ENCODE measurements around the gene PDE6A. TPM values are rescaled to one million over a fixed set of nuclear protein-coding genes. Genes with fewer than 3 reads are reported as not detected.

PDE6A gene
- total and polyA plus RNA-seq, 2 of the 8 experiments (the other 6 are each of a cell fraction or from before 2014, with no cell fraction given) = not detected

DNA sequence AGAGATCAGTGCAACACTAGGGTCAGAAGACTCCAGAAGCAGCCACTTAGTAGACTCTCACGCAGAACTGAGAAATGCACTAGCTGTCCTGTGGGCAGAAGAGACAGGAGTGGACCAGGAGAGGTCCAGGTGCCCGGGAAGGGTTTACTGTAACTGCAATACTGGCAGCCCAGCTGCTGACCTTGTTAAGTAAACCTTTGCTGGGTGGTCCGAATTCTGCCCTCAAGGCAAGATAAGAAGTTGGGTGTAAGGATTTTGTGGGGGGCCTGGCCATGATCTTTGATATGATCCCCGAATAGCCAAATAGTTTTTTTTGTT is 91.3 kb downstream of the PDE6A start:
- H2BK5ac ChIP-seq (ENCODE audit: low read depth, low read length) = no peak overlapping the region
- H3K36me3 ChIP-seq (ENCODE audit: control insufficient read depth in 2 of 4, insufficient read depth in 4 of 4, low read length in 3 of 4) = no peaks in the 10 kb centered on the region
- POLR2A ChIA-PET (ENCODE audit: partially characterized antibody) = interaction anchor here (1.3 kb wide), 1 partner anchor 215 kb away, joined by 3 read pairs; no protein-coding TSS in a partner anchor
- H3K4ac ChIP-seq (replicated peaks; ENCODE audit: insufficient read length, low read depth, low read length) = no peak overlapping the region
- H4K5ac ChIP-seq (ENCODE audit: insufficient read length, low read depth, low read length) = no peak overlapping the region
- H2BK20ac ChIP-seq (ENCODE audit: low read length) = no peak overlapping the region
- no peak overlapping the region for H3K4me2 ChIP-seq (ENCODE audit: insufficient read depth in 1 of 2, low read depth in 2 of 2, low read length in 2 of 2)
- H3K14ac ChIP-seq (ENCODE audit: insufficient read length) = no peak overlapping the region
- H3K18ac ChIP-seq (ENCODE audit: extremely low read depth, low read length) = no peak overlapping the region
- no peak overlapping the region for H3K9ac ChIP-seq (replicated peaks in 1 of 4; ENCODE audit: extremely low read depth in 1 of 4, low read depth in 3 of 4, low read length in 3 of 4)
- H3K27me3 ChIP-seq (replicated peaks in 1 of 4; ENCODE audit: control insufficient read depth in 3 of 4, extremely low read depth in 1 of 4, insufficient read depth in 3 of 4, low read length in 3 of 4) = no peaks in the 10 kb centered on the region
- no peak overlapping the region for H4K91ac ChIP-seq (replicated peaks; ENCODE audit: insufficient read length, low read length)
- no peak overlapping the region for H3K56ac ChIP-seq (replicated peaks; ENCODE audit: insufficient read length, low read depth, low read length)
- H2BK12ac ChIP-seq (ENCODE audit: low read depth, low read length) = no peak overlapping the region
- no peaks in the 10 kb centered on the region for H4K20me1 ChIP-seq (replicated peaks in 1 of 2; ENCODE audit: control insufficient read depth in 1 of 2, insufficient read depth in 2 of 2, low read length in 2 of 2)
- peaks cover 0 to 2% (median 0%) of the 10 kb centered on the region in 4 experiments; a peak in 1 of 7 replicates for H3K4me1 ChIP-seq (replicated peaks in 1 of 4; ENCODE audit: control insufficient read depth in 3 of 4, insufficient read depth in 4 of 4, low read length in 3 of 4)
- H4K8ac ChIP-seq (ENCODE audit: extremely low read depth, insufficient read depth, low read length) = no peak overlapping the region
- H3K23me2 ChIP-seq (ENCODE audit: low read depth, low read length) = no peaks in the 10 kb centered on the region
- no peak overlapping the region for H3K4me3 ChIP-seq (ENCODE audit: extremely low read depth in 1 of 4, insufficient read depth in 2 of 4, low read depth in 3 of 4, low read length in 4 of 4)
- no peak overlapping the region for H2BK120ac ChIP-seq (replicated peaks; ENCODE audit: low read depth, low read length)
- no peak for FAIRE-seq
- H3K79me1 ChIP-seq (ENCODE audit: low read depth, low read length) = no peaks in the 10 kb centered on the region
- no peak overlapping the region for H3K27ac ChIP-seq (ENCODE audit: low read depth, low read length)
- H2BK15ac ChIP-seq (ENCODE audit: low read length) = no peak overlapping the region
- CTCF ChIA-PET (ENCODE audit: partially characterized antibody) = interaction anchor here (0.6 to 68.7 kb wide), 35 partner anchors 8 to 671 kb away, joined by 3 to 1740 read pairs (median 4); partner anchors contain the start of gene SLC26A2
- no peaks in the 10 kb centered on the region for H3K79me2 ChIP-seq (ENCODE audit: control insufficient read depth in 1 of 2, insufficient read depth in 2 of 2, low read length in 2 of 2)
- no peak overlapping the region for H2AK5ac ChIP-seq (ENCODE audit: low read depth, low read length)
- 71% methylated on average over 4 of the region's 4 CpGs; no CpG with 5 or more reads in 1 of the 2 experiments for WGBS, 2 experiments (ENCODE audit: extremely low coverage in 1 of 2, insufficient coverage in 1 of 2, insufficient read length in 1 of 2, insufficient replicate concordance in 2 of 2, low coverage in 1 of 2, low lambda C conversion rate in 2 of 2, missing lambda C conversion rate in 1 of 2)
- no peak overlapping the region for H2AFZ ChIP-seq (ENCODE audit: low read length)
- H3K9me3 ChIP-seq (ENCODE audit: insufficient read depth in 2 of 2, low read depth in 1 of 2, low read length in 1 of 2) = no peaks in the 10 kb centered on the region
- DNase-seq (ENCODE audit: low read depth in 1 of 2, low spot score in 2 of 2) = no peak
- no peak overlapping the region for H3K23ac ChIP-seq (ENCODE audit: insufficient read length)
- TF ChIP-seq SP2 (IDR thresholded peaks at IDR 0.05; ENCODE audit: low read length) (no peak), JUND (IDR thresholded peaks at IDR 0.05; ENCODE audit: low read length) (no peak), RXRA (IDR thresholded peaks at IDR 0.05; ENCODE audit: insufficient read depth, low read depth, low read length) (no peak), E2F6 (IDR thresholded peaks at IDR 0.05) (no peak), YY1 (IDR thresholded peaks at IDR 0.05; ENCODE audit: low read depth, low read length) (no peak), FOSL1 (IDR thresholded peaks at IDR 0.05; ENCODE audit: insufficient read depth, low read depth, low read length) (no peak), BCL11A (IDR thresholded peaks at IDR 0.05; ENCODE audit: low read depth in 2 of 2, low read length in 2 of 2) (no peak)
- TF ChIP-seq, protein P1, sequence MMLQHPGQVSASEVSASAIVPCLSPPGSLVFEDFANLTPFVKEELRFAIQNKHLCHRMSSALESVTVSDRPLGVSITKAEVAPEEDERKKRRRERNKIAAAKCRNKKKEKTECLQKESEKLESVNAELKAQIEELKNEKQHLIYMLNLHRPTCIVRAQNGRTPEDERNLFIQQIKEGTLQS (IDR thresholded peaks at IDR 0.05; ENCODE audit: insufficient read depth, low read depth, low read length) = no peak
